HCT116 (cell line): ENCODE results near the gene DHX15. TPM values are rescaled to one million over a fixed set of nuclear protein-coding genes. Genes with fewer than 3 reads are reported as not detected.

ENCODE experiments used
- ATAC-seq: fragments of 200-7000 bp; cut with Tn5 transposase; 2 replicates; pipeline ENCODE4 v1.9.1; 2020; ENCODE audit warnings: mild to moderate bottlenecking, moderate library complexity
- BruUV-seq: library from RNA; stranded (reverse); fragments of 400-500 nt; replicated peaks from 2 replicates; lab custom pipeline; 2021; lab: Mats Ljungman, UMichigan
- CTCF ChIA-PET: fragments of 300-600 bp; sonication (Branson Sonifier 250); formaldehyde crosslinking; loops from one replicate; lab custom pipeline; 2021; ENCODE audit warnings: antibody characterized with exemption; lab: Charles Lee
- POLR2A ChIA-PET: fragments of 300-600, 350-600 bp; sonication (Branson Sonifier 250); formaldehyde crosslinking; loops from one replicate; lab custom pipeline; 2021; ENCODE audit warnings: antibody characterized with exemption; lab: Charles Lee
- RAD21 ChIA-PET, 2 experiments: fragments of 300-600 bp; sonication (Branson Sonifier 250); formaldehyde crosslinking; loops; one replicate each; lab custom pipeline; 2023; ENCODE audit warnings: low total read pairs in 2 of 2; ENCODE audit not compliant: uncharacterized antibody in 2 of 2, unreplicated experiment in 2 of 2, low non-redundant PET in 1 of 2; lab: Charles Lee
- DNase-seq: peaks from one replicate; pipeline ENCODE4 v3.0.0-alpha.2; 2010; ENCODE audit warnings: low read depth, low spot score
- H2AFZ ChIP-seq: fragments of 200-600 bp; shearing (Covaris generic), sonication (generic); 2 replicates; pipeline ENCODE4 v1.6.1; 2017; ENCODE audit warnings: low read depth, mixed run types, mixed read lengths, antibody characterized with exemption, low read length; ENCODE audit not compliant: poor library complexity, severe bottlenecking
- H3K27ac ChIP-seq: 2 replicates; pipeline ENCODE4 v1.5.1; 2012; ENCODE audit warnings: low read depth, low read length
- H3K27me3 ChIP-seq: fragments of 200-600 bp; sonication (generic); 2 replicates; pipeline ENCODE4 v1.6.1; 2016; ENCODE audit warnings: mixed run types, low read length, mixed read lengths; ENCODE audit not compliant: insufficient read depth
- H3K36me3 ChIP-seq, 2 experiments: fragments of 200-500 bp in 1 of 2; fragments of 200-600 bp in 1 of 2; sonication (Bioruptor generic) in 1 of 2; sonication (generic) in 1 of 2; 2 replicates each; pipeline versions ENCODE4 v1.5.1 to v1.6.1; 2014 to 2016; ENCODE audit warnings: low read length in 2 of 2, inconsistent platforms in 1 of 2, mixed read lengths in 1 of 2, mixed run types in 1 of 2; ENCODE audit not compliant: insufficient read depth in 2 of 2, control insufficient read depth in 1 of 2
- H3K4me1 ChIP-seq, 2 experiments: fragments of 200-600 bp in 1 of 2; sonication (generic) in 1 of 2; 2 replicates each; pipeline versions ENCODE4 v1.5.1 to v1.6.1; 2012 to 2017; ENCODE audit warnings: low read length in 2 of 2, inconsistent platforms in 1 of 2, mild to moderate bottlenecking in 1 of 2, mixed read lengths in 1 of 2, mixed run types in 1 of 2, moderate library complexity in 1 of 2; ENCODE audit not compliant: insufficient read depth in 2 of 2, control insufficient read depth in 1 of 2
- H3K4me2 ChIP-seq: fragments of 200-600 bp; sonication (generic); 2 replicates; pipeline ENCODE4 v1.6.1; 2017; ENCODE audit warnings: mixed run types, low read length, mixed read lengths
- H3K4me3 ChIP-seq, 2 experiments: fragments of 200-600 bp in 1 of 2; sonication (generic) in 1 of 2; replicated peaks in 1 of 2; 2 replicates each; pipeline ENCODE4 v1.5.1; 2011 to 2016; ENCODE audit warnings: low read length in 2 of 2, control low read depth in 1 of 2, low read depth in 1 of 2, mild to moderate bottlenecking in 1 of 2, mixed read lengths in 1 of 2, mixed run types in 1 of 2
- H3K79me2 ChIP-seq: fragments of 200-600 bp; sonication (generic); 2 replicates; pipeline ENCODE4 v1.6.1; 2017; ENCODE audit warnings: mild to moderate bottlenecking, mixed run types, low read length, moderate library complexity, mixed read lengths; ENCODE audit not compliant: insufficient read depth
- H3K9ac ChIP-seq: fragments of 200-600 bp; sonication (generic); 2 replicates; pipeline ENCODE4 v1.6.1; 2016; ENCODE audit warnings: low read length, mixed read lengths
- H3K9me2 ChIP-seq: fragments of 200-600 bp; sonication (generic), shearing (Covaris generic); 2 replicates; pipeline ENCODE4 v1.6.1; 2017; ENCODE audit warnings: mixed run types, mild to moderate bottlenecking, moderate library complexity; ENCODE audit not compliant: insufficient read depth
- H3K9me3 ChIP-seq, 2 experiments: fragments of 200-500 bp in 1 of 2; fragments of 200-600 bp in 1 of 2; sonication (Bioruptor generic) in 1 of 2; sonication (generic) in 1 of 2; 2 replicates each; pipeline ENCODE4 v1.6.1; 2014 to 2017; ENCODE audit warnings: low read length in 2 of 2, mixed read lengths in 2 of 2, inconsistent platforms in 1 of 2, low read depth in 1 of 2, mild to moderate bottlenecking in 1 of 2, mixed run types in 1 of 2, moderate library complexity in 1 of 2; ENCODE audit not compliant: control insufficient read depth in 1 of 2, insufficient read depth in 1 of 2
- H4K20me1 ChIP-seq: fragments of 200-600 bp; sonication (generic), shearing (Covaris generic); 2 replicates; pipeline ENCODE4 v1.6.1; 2017; ENCODE audit warnings: mixed run types, mild to moderate bottlenecking, moderate library complexity; ENCODE audit not compliant: insufficient read depth
- CBX3 ChIP-seq: IDR thresholded peaks from 2 replicates; pipeline ENCODE4 v1.6.1; 2012; ENCODE audit warnings: low read depth
- CEBPB ChIP-seq: IDR thresholded peaks from 2 replicates; pipeline ENCODE4 v1.6.1; 2012; ENCODE audit warnings: low read depth
- EGR1 ChIP-seq: IDR thresholded peaks from 2 replicates; pipeline ENCODE4 v1.6.1; 2012; ENCODE audit warnings: low read depth
- EZH2 ChIP-seq: fragments of 200-600 bp; sonication (generic); IDR thresholded peaks from 2 replicates; pipeline ENCODE4 v1.6.1; 2017; ENCODE audit warnings: antibody characterized with exemption, mixed run types
- FOSL1 ChIP-seq: IDR thresholded peaks from 2 replicates; pipeline ENCODE4 v1.6.1; 2012; ENCODE audit warnings: low read depth
- JUND ChIP-seq: IDR thresholded peaks from 2 replicates; pipeline ENCODE4 v1.6.1; 2012
- REST ChIP-seq: IDR thresholded peaks from 2 replicates; pipeline ENCODE4 v1.6.1; 2012; ENCODE audit warnings: low read depth
- SIN3A ChIP-seq: IDR thresholded peaks from 2 replicates; pipeline ENCODE4 v1.6.1; 2012; ENCODE audit warnings: low read depth
- SP1 ChIP-seq: IDR thresholded peaks from 2 replicates; pipeline ENCODE4 v1.6.1; 2012; ENCODE audit warnings: low read depth
- SRF ChIP-seq: IDR thresholded peaks from 2 replicates; pipeline ENCODE4 v1.6.1; 2012; ENCODE audit warnings: low read depth
- TCF7L2 ChIP-seq: IDR thresholded peaks from 2 replicates; pipeline ENCODE4 v1.7.0; 2011; ENCODE audit warnings: borderline replicate concordance, inconsistent platforms; ENCODE audit not compliant: insufficient read depth, insufficient read length; ENCODE audit errors: extremely low read depth
- YY1 ChIP-seq: IDR thresholded peaks from 2 replicates; pipeline ENCODE4 v1.6.1; 2011; ENCODE audit warnings: low read length, low read depth, moderate library complexity, mild to moderate bottlenecking; ENCODE audit not compliant: insufficient replicate concordance; ENCODE audit errors: extremely low read depth
- ZBTB33 ChIP-seq: IDR thresholded peaks from 2 replicates; pipeline ENCODE4 v1.6.1; 2011; ENCODE audit warnings: mild to moderate bottlenecking, low read length, moderate library complexity; ENCODE audit not compliant: insufficient replicate concordance; ENCODE audit errors: extremely low read depth
- ZFX ChIP-seq: fragments of 450-650 bp; IDR thresholded peaks from 2 replicates; pipeline ENCODE4 v1.6.1; 2017
- intact Hi-C: fragments of 100-400 bp; cut with micrococcal nuclease; formaldehyde crosslinking; loops from 2 replicates; pipeline ENCODE4 v1.10.0; 2022
- total RNA-seq: library from RNA; stranded (reverse); gene quantifications from one replicate; pipeline ENCODE4 v1.2.1, GENCODE V29; 2021; ENCODE audit not compliant: unreplicated experiment

The DHX15 gene
- total RNA-seq, 1 experiment from 2014 or later: 195 TPM

- DNase-seq (no peak), ATAC-seq (no peak)
- ChIA-PET CTCF (no interaction called here), POLR2A (no interaction called here), RAD21 (no interaction called here)
- Histone ChIP-seq H3K9me2 (no peaks in the 10 kb centered on the region), H3K27me3 (no peaks in the 10 kb centered on the region), H3K4me2 (no peak overlapping the region), H3K27ac (no peak overlapping the region), H3K79me2 (no peaks in the 10 kb centered on the region), H3K4me3 (no peak overlapping the region), H2AFZ (no peak overlapping the region), H3K9me3 (no peaks in the 10 kb centered on the region), H3K9ac (no peak overlapping the region), H4K20me1 (no peaks in the 10 kb centered on the region), H3K36me3 (no peaks in the 10 kb centered on the region), H3K4me1 (peaks cover 0 to 4% of the 10 kb centered on the region in 2 experiments; a peak in 1 of 4 replicates)
- BruUV-seq: no TSS peak
- intact Hi-C loops: no loop called here
- TF ChIP-seq EGR1: no peak
- TF ChIP-seq ZBTB33: no peak
- TF ChIP-seq YY1: no peak
- no peak for TF ChIP-seq CEBPB
- no peak for TF ChIP-seq ZFX
- no peak for TF ChIP-seq SP1
- TF ChIP-seq EZH2: no peak
- TF ChIP-seq JUND: no peak
- no peak for TF ChIP-seq CBX3
- TF ChIP-seq SRF: no peak
- no peak for TF ChIP-seq REST
- TF ChIP-seq SIN3A: no peak
- no peak for TF ChIP-seq FOSL1
- TF ChIP-seq TCF7L2: no peak
These were observed 23.0 kb upstream of the DHX15 start for GRCh38 chr4:24607334-24607733.
